HG02588 (cell line): Measurements from ENCODE around the gene MKNK2.

Source experiments
- ATAC-seq: cut with Tn5 transposase; IDR thresholded peaks from one replicate; pipeline ENCODE4 v1.9.1; 2021; ENCODE audit warnings: mild to moderate bottlenecking, moderate library complexity; ENCODE audit not compliant: unreplicated experiment

The MKNK2 gene

GRCh38 chr19:2080336-2080988 lies 29.4 kb upstream of the MKNK2 start:
- ATAC-seq = no peak

GRCh38 chr19:2079865-2080301 lies 28.8 kb upstream of the MKNK2 start:
- ATAC-seq = no peak

- ATAC-seq = no peak
Measured at GRCh38 chr19:2079076-2079864, 28.2 kb upstream of the MKNK2 start.

- ATAC-seq = no peak
Measured at GRCh38 chr19:2077833-2078619, 27.0 kb upstream of the MKNK2 start.

GRCh38 chr19:2077398-2077797 lies 26.4 kb upstream of the MKNK2 start:
- ATAC-seq = no peak

GRCh38 chr19:2076526-2076944 lies 25.5 kb upstream of the MKNK2 start:
- no peak for ATAC-seq

- ATAC-seq = no peak
Measured at GRCh38 chr19:2072757-2073551, 21.9 kb upstream of the MKNK2 start.

GRCh38 chr19:2070986-2071673 lies 20.1 kb upstream of the MKNK2 start:
- ATAC-seq = no peak

GRCh38 chr19:2070436-2070827 lies 19.4 kb upstream of the MKNK2 start:
- no peak for ATAC-seq

- no peak for ATAC-seq
Measured at GRCh38 chr19:2064788-2065524, 13.9 kb upstream of the MKNK2 start.

GRCh38 chr19:2064395-2064787 lies 13.3 kb upstream of the MKNK2 start:
- ATAC-seq = no peak

- no peak for ATAC-seq
Measured at GRCh38 chr19:2063824-2064223, 12.8 kb upstream of the MKNK2 start.

- ATAC-seq = no peak
Measured at GRCh38 chr19:2062770-2063169, 11.7 kb upstream of the MKNK2 start.

GRCh38 chr19:2062389-2062729 lies 11.3 kb upstream of the MKNK2 start:
- ATAC-seq = no peak

GRCh38 chr19:2061495-2062388 lies 10.7 kb upstream of the MKNK2 start:
- peak; percentile 69 for ATAC-seq

GRCh38 chr19:2060884-2061494 lies 9.9 kb upstream of the MKNK2 start:
- peak; percentile 31 for ATAC-seq

GRCh38 chr19:2059422-2060201 lies 8.6 kb upstream of the MKNK2 start:
- ATAC-seq = no peak
